Ovary (tissue), 9 donors: Measurements from ENCODE around the gene PLEKHA7. TPM values are rescaled to one million over a fixed set of nuclear protein-coding genes. Genes with fewer than 3 reads are reported as not detected.

Experiments
- DNase-seq, 5 donors: peaks; one replicate each; pipeline ENCODE4 v3.0.0-alpha.2; 2019 to 2020
- H3K27ac ChIP-seq, 2 donors: fragments of 200-600 bp; one replicate each; pipeline versions ENCODE4 v1.5.1 to v1.8.0; 2019 to 2022
- H3K27me3 ChIP-seq: fragments of 200-600 bp; one replicate; pipeline ENCODE4 v1.8.0; 2022
- H3K36me3 ChIP-seq: fragments of 200-600 bp; sonication (generic); one replicate; pipeline ENCODE4 v1.5.1; 2019
- H3K4me1 ChIP-seq: one replicate; pipeline ENCODE4 v1.8.1; 2013; ENCODE audit warnings: mild to moderate bottlenecking, moderate library complexity; ENCODE audit not compliant: insufficient read depth
- H3K4me3 ChIP-seq: fragments of 200-600 bp; sonication (generic); one replicate; pipeline ENCODE4 v1.5.1; 2017
- H3K9me3 ChIP-seq, 2 donors: fragments of 200-600 bp in 1 of 2; sonication (generic) in 1 of 2; one replicate each; pipeline versions ENCODE4 v1.5.1 to v1.8.1; 2013 to 2019; ENCODE audit warnings: mild to moderate bottlenecking in 1 of 2, moderate library complexity in 1 of 2
- EP300 ChIP-seq: sonication (generic); formaldehyde crosslinking; IDR thresholded peaks from one replicate; pipeline ENCODE4 v1.6.1; 2017; ENCODE audit warnings: antibody characterized with exemption
- POLR2A ChIP-seq: fragments of 450-650 bp; IDR thresholded peaks from one replicate; pipeline ENCODE4 v1.6.1; 2017; ENCODE audit warnings: antibody characterized with exemption, mild to moderate bottlenecking, moderate library complexity
- WGBS, 3 donors: extraction: QIAGEN DNeasy Blood & Tissue Kit in 1 of 3; methylation state at CpG; one replicate each; pipeline versions ENCODE4 v1.1.5 to v1.1.7; 2013 to 2017; 5-methylcytosine and 5-hydroxymethylcytosine counted together
- intact Hi-C, 4 donors: fragments of 100-400 bp; cut with DNase I; formaldehyde crosslinking; loops; one replicate each; pipeline versions ENCODE4 v1.11.0 to v1.15.1; 2022 to 2023
- polyA plus RNA-seq, 2 donors: library from polyadenylated mRNA; stranded (reverse); fragments of 200-250 nt in 1 of 2; fragments of 350-450 nt in 1 of 2; fragmentation: Illumina TruSeq in 1 of 2; extraction: RNeasy Lipid Tissue Mini Kit (QIAGEN cat#74804) in 1 of 2; gene quantifications; one replicate each; pipeline ENCODE4 v1.2.3, GENCODE V29; 2013 to 2014
- total RNA-seq, 7 donors: library from RNA; depleted of rRNA in 2 of 7; stranded (reverse); fragments of >200 nt in 2 of 7; fragmentation: NEBNext Ultra II Directional in 3 of 7; extraction: Animal tissue kit (Norgen Biotek cat#: 25700) in 3 of 7; gene quantifications; one replicate each; pipeline versions ENCODE4 v1.1.0 to v1.2.4, GENCODE V29; 2016 to 2023
- TF ChIP-seq, protein P1 (sequence below), 3 donors: fragments of 450-650 bp in 2 of 3; fragments of 200-600 bp in 1 of 3; IDR thresholded peaks; one replicate each; pipeline versions ENCODE4 v1.5.1 to v1.8.0; 2016 to 2022; ENCODE audit warnings: antibody characterized with exemption in 3 of 3, mild to moderate bottlenecking in 1 of 3
- donor health status: DM: no; HTN: no; CAD: no; lungs with moderate emphysema.
- donor health status: DM: no; HTN: no; CAD: no.
- donor health status: Bipolar disorder and iron deficiency.
- donor health status: DM: yes; HTN: yes; CAD: no.
- donor health status: DM: no; HTN: no; CAD: no.
- donor health status: DM: yes; HTN: yes; CAD: no.

The PLEKHA7 gene
- total and polyA plus RNA-seq, 9 donors = 9.6 to 29.5 (median 15.9) TPM

- H3K27ac ChIP-seq = no peak overlapping the region
- H3K4me1 ChIP-seq = peaks cover 1% of the 10 kb centered on the region
- intact Hi-C loops = no loop called here
- WGBS, 3 donors = 86 to 100% (median 99%) methylated on average over 3 of the region's 3 CpGs
- TF ChIP-seq, protein P1, sequence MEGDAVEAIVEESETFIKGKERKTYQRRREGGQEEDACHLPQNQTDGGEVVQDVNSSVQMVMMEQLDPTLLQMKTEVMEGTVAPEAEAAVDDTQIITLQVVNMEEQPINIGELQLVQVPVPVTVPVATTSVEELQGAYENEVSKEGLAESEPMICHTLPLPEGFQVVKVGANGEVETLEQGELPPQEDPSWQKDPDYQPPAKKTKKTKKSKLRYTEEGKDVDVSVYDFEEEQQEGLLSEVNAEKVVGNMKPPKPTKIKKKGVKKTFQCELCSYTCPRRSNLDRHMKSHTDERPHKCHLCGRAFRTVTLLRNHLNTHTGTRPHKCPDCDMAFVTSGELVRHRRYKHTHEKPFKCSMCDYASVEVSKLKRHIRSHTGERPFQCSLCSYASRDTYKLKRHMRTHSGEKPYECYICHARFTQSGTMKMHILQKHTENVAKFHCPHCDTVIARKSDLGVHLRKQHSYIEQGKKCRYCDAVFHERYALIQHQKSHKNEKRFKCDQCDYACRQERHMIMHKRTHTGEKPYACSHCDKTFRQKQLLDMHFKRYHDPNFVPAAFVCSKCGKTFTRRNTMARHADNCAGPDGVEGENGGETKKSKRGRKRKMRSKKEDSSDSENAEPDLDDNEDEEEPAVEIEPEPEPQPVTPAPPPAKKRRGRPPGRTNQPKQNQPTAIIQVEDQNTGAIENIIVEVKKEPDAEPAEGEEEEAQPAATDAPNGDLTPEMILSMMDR (IDR thresholded peaks at IDR 0.05) = no peak
- TF ChIP-seq EP300 (no peak), POLR2A (no peak)
- H3K27me3 ChIP-seq = no peaks in the 10 kb centered on the region
- no peaks in the 10 kb centered on the region for H3K36me3 ChIP-seq
- no peak for DNase-seq
- no peak overlapping the region for H3K4me3 ChIP-seq
- no peaks in the 10 kb centered on the region for H3K9me3 ChIP-seq
Observed at GRCh38 chr11:17008099-17008498, 6.1 kb downstream of the PLEKHA7 start.

DNA sequence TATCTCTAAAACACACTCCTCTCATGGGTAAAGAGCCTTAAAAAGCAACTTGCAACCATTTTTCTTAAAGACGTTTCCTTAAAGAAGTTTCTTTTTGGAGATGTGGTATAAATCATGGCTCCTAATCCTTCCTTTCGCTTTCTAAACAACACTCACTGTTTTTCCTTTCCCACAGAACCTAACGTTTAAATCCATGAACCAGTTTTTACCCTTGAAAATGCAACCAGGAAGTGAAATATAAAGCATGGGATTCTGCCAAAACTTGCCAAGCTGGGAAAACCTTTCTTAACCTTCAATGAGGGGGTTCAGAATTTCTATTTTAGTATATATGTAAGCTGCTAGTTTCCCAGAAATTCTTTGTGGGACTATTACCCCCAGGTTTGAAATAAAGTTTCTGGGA is 8.6 kb downstream of the PLEKHA7 start:
- H3K27ac ChIP-seq = no peak overlapping the region
- no peaks in the 10 kb centered on the region for H3K36me3 ChIP-seq
- no peaks in the 10 kb centered on the region for H3K9me3 ChIP-seq
- no peak for DNase-seq
- H3K4me3 ChIP-seq = no peak overlapping the region
- no peaks in the 10 kb centered on the region for H3K27me3 ChIP-seq
- no peaks in the 10 kb centered on the region for H3K4me1 ChIP-seq
- intact Hi-C loops = no loop called here
- TF ChIP-seq EP300 = no peak
- no peak for TF ChIP-seq POLR2A
- TF ChIP-seq, protein P1 (IDR thresholded peaks at IDR 0.05) = no peak
- WGBS, 3 donors = 13 to 20% (median 15%) methylated on average over 3 of the region's 3 CpGs

- no peak overlapping the region for H3K27ac ChIP-seq
- no peak overlapping the region for H3K4me3 ChIP-seq
- H3K9me3 ChIP-seq = no peaks in the 10 kb centered on the region
- no peaks in the 10 kb centered on the region for H3K36me3 ChIP-seq
- no peaks in the 10 kb centered on the region for H3K4me1 ChIP-seq
- intact Hi-C loops = no loop called here
- no peak for DNase-seq
- TF ChIP-seq POLR2A (no peak), EP300 (no peak)
- TF ChIP-seq, protein P1 (IDR thresholded peaks at IDR 0.05) = no peak
- WGBS, 3 donors = 60 to 74% (median 64%) methylated on average over 7 of the region's 7 CpGs
- H3K27me3 ChIP-seq = no peaks in the 10 kb centered on the region
Observed at GRCh38 chr11:17004486-17005148, 9.6 kb downstream of the PLEKHA7 start.

- intact Hi-C loops = no loop called here
- H3K4me3 ChIP-seq = no peak overlapping the region
- H3K27ac ChIP-seq = no peak overlapping the region
- H3K9me3 ChIP-seq = no peaks in the 10 kb centered on the region
- H3K27me3 ChIP-seq = no peaks in the 10 kb centered on the region
- TF ChIP-seq, protein P1 (IDR thresholded peaks at IDR 0.05) = no peak
- no peak for TF ChIP-seq POLR2A
- 88 to 91% (median 89%) methylated on average over 2 of the region's 2 CpGs for WGBS, 3 donors
- H3K36me3 ChIP-seq = no peaks in the 10 kb centered on the region
- H3K4me1 ChIP-seq = no peaks in the 10 kb centered on the region
- no peak for DNase-seq
Observed at GRCh38 chr11:17003426-17003825, 10.8 kb downstream of the PLEKHA7 start.
